SK-N-SH (cell line): ENCODE measurements around the gene GDPD5.

ENCODE experiments used
- CTCF ChIP-seq: fragments of 200-600 bp; sonication (generic); IDR thresholded peaks from 2 replicates; pipeline ENCODE4 v1.6.1; 2017; ENCODE audit warnings: antibody characterized with exemption, mild to moderate bottlenecking, moderate library complexity
- MAX ChIP-seq: IDR thresholded peaks from 2 replicates; pipeline ENCODE4 v1.4.0; 2012; ENCODE audit warnings: low read depth
- POLR2AphosphoS5 ChIP-seq: IDR thresholded peaks from 2 replicates; pipeline ENCODE4 v1.6.1; 2012; ENCODE audit warnings: low read depth, low read length
- RAD21 ChIP-seq: IDR thresholded peaks from 2 replicates; pipeline ENCODE4 v1.6.1; 2012; ENCODE audit warnings: mild to moderate bottlenecking, low read length
- RCOR1 ChIP-seq: fragments of 150-350 bp; IDR thresholded peaks from 2 replicates; pipeline ENCODE4 v1.6.1; 2017; ENCODE audit warnings: antibody characterized with exemption, low read length
- SMC3 ChIP-seq: IDR thresholded peaks from 2 replicates; pipeline ENCODE4 v1.6.1; 2012; ENCODE audit warnings: low read depth, low read length, improper control_type of control experiment
- TAF1 ChIP-seq: IDR thresholded peaks from 2 replicates; pipeline ENCODE4 v1.6.1; 2012; ENCODE audit warnings: low read depth, mild to moderate bottlenecking, low read length, moderate library complexity, borderline replicate concordance
- TEAD4 ChIP-seq: IDR thresholded peaks from 2 replicates; pipeline ENCODE4 v1.4.0; 2012; ENCODE audit warnings: mild to moderate bottlenecking, borderline replicate concordance; ENCODE audit not compliant: insufficient read depth
- TF ChIP-seq, protein P1 (sequence below): fragments of 150-350 bp; IDR thresholded peaks from 2 replicates; pipeline ENCODE4 v1.6.1; 2017; ENCODE audit warnings: antibody characterized with exemption, low read length, low read depth, borderline replicate concordance

DNA sequence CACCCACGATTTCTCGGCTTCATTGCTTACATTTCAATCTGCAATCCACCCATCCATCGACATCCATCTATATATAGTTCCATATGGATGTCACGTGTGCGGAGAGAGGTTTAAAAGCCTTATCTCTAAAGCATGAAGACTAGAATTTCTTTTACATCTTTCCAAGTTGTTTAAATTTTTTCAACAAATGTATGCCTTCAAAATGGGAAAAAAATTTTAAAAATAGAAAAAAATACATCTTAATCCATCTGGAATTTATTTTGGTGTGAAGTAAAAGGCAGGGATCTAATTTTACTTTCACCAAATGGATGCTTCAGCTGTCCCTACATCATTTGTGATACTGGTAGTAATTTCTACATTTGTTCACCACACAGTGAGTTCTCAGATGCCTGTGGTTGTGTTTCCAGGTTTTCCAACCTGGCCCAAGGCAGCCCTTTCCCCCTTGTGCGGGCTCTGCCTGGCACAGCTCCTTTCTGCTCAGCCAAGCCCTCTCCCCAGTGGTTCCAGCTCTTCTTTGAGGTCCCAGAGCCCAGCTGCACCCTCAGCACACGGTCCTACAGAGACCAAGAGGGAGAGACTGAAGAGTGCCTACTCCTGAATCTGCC lies 55.2 kb downstream of the GDPD5 start:
- TF ChIP-seq RAD21 (no peak), TAF1 (no peak), POLR2AphosphoS5 (no peak), CTCF (no peak), SMC3 (no peak), MAX (no peak), TEAD4 (no peak), RCOR1 (no peak)
- TF ChIP-seq, protein P1, sequence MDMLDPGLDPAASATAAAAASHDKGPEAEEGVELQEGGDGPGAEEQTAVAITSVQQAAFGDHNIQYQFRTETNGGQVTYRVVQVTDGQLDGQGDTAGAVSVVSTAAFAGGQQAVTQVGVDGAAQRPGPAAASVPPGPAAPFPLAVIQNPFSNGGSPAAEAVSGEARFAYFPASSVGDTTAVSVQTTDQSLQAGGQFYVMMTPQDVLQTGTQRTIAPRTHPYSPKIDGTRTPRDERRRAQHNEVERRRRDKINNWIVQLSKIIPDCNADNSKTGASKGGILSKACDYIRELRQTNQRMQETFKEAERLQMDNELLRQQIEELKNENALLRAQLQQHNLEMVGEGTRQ = no peak
